ENCODE results near the gene SLC39A7. TPM values are rescaled to one million over a fixed set of nuclear protein-coding genes. Genes with fewer than 3 reads are reported as not detected.

The SLC39A7 gene
- total RNA-seq, 1 donor from 2014 or later, result 31.7 TPM

DNA sequence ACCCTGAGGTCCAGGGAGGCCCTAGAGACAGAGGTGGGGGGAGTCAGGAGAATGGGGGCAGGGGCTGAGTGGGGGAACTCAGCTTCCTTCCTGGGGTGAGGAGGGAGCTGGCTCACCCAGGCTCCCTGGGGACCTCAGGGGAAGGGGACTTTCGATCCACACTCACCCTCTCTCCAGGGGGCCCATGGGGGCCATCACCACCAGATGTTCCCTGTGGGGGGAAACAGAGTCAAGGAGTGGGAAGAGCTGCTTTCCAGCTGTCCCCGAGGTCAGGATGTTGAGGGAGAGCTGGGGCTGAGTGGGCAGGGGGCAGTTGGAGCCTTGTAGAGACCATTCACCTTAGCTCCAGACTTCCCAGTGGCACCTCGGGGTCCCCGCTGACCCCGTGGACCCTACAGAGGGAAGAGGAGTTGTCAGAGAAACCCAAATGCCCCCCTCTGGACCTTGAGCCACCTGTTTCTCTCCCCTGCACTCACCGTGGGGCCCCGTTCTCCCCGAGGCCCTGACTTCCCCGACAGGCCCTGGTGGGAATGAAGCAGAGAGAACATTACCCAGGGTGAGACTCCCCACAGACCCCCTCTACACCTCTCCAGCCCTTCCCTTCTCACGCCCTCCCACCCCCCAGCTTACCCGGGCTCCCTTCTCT lies 27.0 kb upstream of the SLC39A7 start:
- Mint-ChIP-seq H3K27me3 (peaks cover 11% of the 10 kb centered on the region), H3K4me1 (peaks cover 16% of the 10 kb centered on the region), H3K4me3 (no peak overlapping the region), H3K36me3 (ENCODE audit: low read depth) (no peaks in the 10 kb centered on the region), H3K9me3 (no peaks in the 10 kb centered on the region), H3K27ac (no peak overlapping the region)
- TF ChIP-seq, protein P1, sequence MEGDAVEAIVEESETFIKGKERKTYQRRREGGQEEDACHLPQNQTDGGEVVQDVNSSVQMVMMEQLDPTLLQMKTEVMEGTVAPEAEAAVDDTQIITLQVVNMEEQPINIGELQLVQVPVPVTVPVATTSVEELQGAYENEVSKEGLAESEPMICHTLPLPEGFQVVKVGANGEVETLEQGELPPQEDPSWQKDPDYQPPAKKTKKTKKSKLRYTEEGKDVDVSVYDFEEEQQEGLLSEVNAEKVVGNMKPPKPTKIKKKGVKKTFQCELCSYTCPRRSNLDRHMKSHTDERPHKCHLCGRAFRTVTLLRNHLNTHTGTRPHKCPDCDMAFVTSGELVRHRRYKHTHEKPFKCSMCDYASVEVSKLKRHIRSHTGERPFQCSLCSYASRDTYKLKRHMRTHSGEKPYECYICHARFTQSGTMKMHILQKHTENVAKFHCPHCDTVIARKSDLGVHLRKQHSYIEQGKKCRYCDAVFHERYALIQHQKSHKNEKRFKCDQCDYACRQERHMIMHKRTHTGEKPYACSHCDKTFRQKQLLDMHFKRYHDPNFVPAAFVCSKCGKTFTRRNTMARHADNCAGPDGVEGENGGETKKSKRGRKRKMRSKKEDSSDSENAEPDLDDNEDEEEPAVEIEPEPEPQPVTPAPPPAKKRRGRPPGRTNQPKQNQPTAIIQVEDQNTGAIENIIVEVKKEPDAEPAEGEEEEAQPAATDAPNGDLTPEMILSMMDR (IDR thresholded peaks at IDR 0.05), result no peak
- DNase-seq (no peak), ATAC-seq (ENCODE audit: low read depth) (no peak)
- CTCF ChIA-PET, result interaction anchor here (0.7 to 1.3 kb wide), 5 partner anchors 23 to 1646 kb away, joined by 3 to 4 read pairs (median 3); no protein-coding TSS in a partner anchor
- POLR2A ChIA-PET, result interaction anchor here (1.6 kb wide), 1 partner anchor 35 kb away, joined by 3 read pairs; the partner anchor contains the start of gene RING1
- intact Hi-C loops (cut with micrococcal nuclease), result no loop called here

DNA sequence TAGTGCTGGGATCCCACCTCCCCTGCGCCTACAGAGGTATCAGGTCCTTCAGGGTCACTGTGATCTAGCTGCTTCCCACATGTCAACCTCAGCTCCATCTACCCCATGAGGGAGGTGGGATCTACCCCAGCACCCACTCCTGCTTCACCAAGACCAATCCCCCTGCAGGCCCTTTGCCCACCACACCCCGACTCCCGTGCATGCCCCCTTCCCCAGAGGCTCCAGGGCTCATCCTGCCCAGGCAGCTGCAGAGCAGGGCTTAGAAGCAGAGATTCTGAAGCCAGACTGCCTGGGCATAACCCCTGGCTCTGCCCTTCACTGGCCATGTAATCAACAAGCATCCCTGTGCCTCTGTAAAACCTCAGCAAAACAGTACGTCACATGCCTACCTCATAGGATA lies 25.9 kb upstream of the SLC39A7 start:
- ChIA-PET POLR2A (interaction anchor here (0.6 to 1.6 kb wide), 2 partner anchors 34 to 996 kb away, joined by 3 to 4 read pairs; partner anchors contain the start of gene RING1), CTCF (no interaction called here)
- H3K4me1 Mint-ChIP-seq, result peaks cover 11% of the 10 kb centered on the region
- no peak overlapping the region for H3K4me3 Mint-ChIP-seq
- TF ChIP-seq, protein P1 (IDR thresholded peaks at IDR 0.05), result no peak
- no peak overlapping the region for H3K27ac Mint-ChIP-seq
- ATAC-seq (ENCODE audit: low read depth) (no peak), DNase-seq (no peak)
- no peaks in the 10 kb centered on the region for H3K36me3 Mint-ChIP-seq (ENCODE audit: low read depth)
- intact Hi-C loops (cut with micrococcal nuclease), result no loop called here
- peaks cover 11% of the 10 kb centered on the region for H3K27me3 Mint-ChIP-seq
- H3K9me3 Mint-ChIP-seq, result no peaks in the 10 kb centered on the region

DNA sequence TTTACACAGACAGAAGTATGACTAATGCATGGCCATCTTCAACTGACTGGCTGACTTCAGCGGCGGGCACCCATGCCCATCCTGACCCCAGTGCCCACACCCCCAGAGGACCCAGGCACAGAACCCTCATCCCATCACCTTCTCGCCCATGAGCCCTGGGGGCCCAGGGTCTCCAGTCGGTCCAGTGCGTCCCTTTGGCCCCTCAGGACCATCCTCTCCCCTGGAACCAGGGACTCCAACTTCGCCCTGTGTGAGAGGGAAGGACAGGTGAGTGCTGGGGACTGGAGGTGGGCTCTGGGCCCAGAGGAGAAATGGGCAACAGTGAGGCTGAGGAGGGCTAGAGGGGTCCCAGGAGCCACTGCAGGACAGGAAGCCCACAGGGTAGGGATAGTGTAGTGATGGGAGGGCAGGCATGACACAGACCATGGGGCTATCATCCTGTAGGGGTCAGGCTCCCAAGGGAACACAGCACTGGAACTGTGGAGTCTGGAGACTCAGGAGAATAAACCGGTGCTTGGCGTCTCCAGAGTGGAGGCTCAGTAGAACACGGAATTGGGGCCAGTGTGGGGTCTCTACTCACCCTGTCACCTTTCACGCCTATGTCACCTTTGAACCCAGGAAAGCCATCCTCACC lies 25.1 kb upstream of the SLC39A7 start:
- Mint-ChIP-seq H3K9me3 (no peaks in the 10 kb centered on the region), H3K27ac (no peak overlapping the region), H3K36me3 (ENCODE audit: low read depth) (no peaks in the 10 kb centered on the region), H3K4me1 (peaks cover 4% of the 10 kb centered on the region), H3K27me3 (peaks cover 11% of the 10 kb centered on the region), H3K4me3 (no peak overlapping the region)
- TF ChIP-seq, protein P1 (IDR thresholded peaks at IDR 0.05), result no peak
- POLR2A ChIA-PET, result no interaction called here
- CTCF ChIA-PET, result no interaction called here
- intact Hi-C loops (cut with micrococcal nuclease), result no loop called here
- DNase-seq, result no peak
- no peak for ATAC-seq (ENCODE audit: low read depth)

DNA sequence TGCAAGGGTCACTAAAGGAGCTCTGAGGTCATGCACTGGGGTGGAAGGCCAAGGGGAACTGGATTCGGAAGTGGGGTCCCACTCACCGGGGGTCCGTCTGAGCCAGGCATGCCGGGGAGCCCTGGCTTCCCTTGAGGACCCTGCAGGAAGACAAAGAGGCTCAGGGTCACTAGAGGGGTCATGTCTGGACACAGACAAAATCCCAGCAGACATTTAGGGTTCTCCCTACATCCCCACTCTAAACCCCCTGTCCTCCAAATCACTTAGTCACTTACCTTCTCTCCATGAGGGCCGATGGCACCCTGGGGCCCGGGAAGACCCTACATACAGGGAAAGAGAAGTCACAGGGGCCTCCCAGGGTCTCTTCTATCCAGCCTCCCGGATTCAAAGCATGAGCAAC lies 23.8 kb upstream of the SLC39A7 start:
- DNase-seq (no peak), ATAC-seq (ENCODE audit: low read depth) (no peak)
- intact Hi-C loops (cut with micrococcal nuclease), result no loop called here
- TF ChIP-seq, protein P1 (IDR thresholded peaks at IDR 0.05), result no peak
- peaks cover 11% of the 10 kb centered on the region for H3K27me3 Mint-ChIP-seq
- no peak overlapping the region for H3K4me3 Mint-ChIP-seq
- no peaks in the 10 kb centered on the region for H3K9me3 Mint-ChIP-seq
- H3K4me1 Mint-ChIP-seq, result peaks cover 2% of the 10 kb centered on the region
- no peak overlapping the region for H3K27ac Mint-ChIP-seq
- ChIA-PET POLR2A (no interaction called here), CTCF (no interaction called here)
- no peaks in the 10 kb centered on the region for H3K36me3 Mint-ChIP-seq (ENCODE audit: low read depth)

DNA sequence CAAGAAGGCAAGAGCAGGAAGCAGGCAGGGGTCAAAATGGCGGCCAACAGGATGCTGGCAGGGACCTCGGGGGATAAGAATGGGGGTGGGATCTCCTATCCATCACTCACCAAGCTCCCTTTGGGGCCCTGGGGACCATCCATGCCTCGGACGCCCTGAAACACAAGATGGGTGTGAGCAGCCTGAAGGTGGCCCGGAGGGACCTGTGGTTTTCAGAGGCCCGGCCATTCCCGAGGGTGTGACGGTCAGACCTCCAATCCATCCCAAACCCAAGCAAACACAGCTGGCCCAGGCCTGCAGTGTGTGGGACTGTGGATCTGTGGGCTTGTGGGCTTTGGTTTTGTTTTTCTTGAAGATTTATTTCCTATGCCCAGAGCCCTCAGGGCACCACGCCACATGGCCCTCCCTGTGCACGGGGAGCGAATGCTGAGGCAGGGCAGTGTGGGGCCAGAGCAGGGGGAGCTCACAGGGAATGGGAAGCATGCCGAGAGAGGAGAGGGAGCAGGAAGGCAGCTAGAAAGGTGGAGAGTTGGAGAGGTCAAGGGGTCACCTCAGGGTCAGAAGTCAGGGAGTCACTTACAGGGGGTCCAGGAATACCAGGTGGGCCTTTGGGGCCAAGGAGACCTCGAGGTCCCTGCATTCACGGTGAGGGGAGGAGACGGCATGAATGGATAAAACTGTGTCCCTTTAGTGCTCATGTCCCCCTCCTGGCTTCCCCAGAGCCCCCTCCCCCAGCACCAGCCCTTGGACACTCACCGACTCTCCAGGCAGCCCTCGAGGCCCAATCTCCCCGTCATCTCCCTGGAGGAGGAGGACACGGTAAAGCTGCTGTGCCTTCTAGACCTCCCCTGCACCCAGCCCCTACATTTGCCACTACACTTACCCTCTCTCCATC lies 22.9 kb upstream of the SLC39A7 start:
- DNase-seq (no peak), ATAC-seq (ENCODE audit: low read depth) (no peak)
- H3K4me3 Mint-ChIP-seq, result no peak overlapping the region
- TF ChIP-seq, protein P1 (IDR thresholded peaks at IDR 0.05), result no peak
- ChIA-PET CTCF (no interaction called here), POLR2A (no interaction called here)
- H3K27me3 Mint-ChIP-seq, result peaks cover 8% of the 10 kb centered on the region
- H3K27ac Mint-ChIP-seq, result no peak overlapping the region
- H3K9me3 Mint-ChIP-seq, result peaks cover 2% of the 10 kb centered on the region
- intact Hi-C loops (cut with micrococcal nuclease), result no loop called here
- H3K36me3 Mint-ChIP-seq (ENCODE audit: low read depth), result no peaks in the 10 kb centered on the region
- peaks cover 3% of the 10 kb centered on the region for H3K4me1 Mint-ChIP-seq

Measured in activated B cell treated with CpG ODN at 0.5 μM for 24 hours (primary cell).